ENCODE data around the gene CENPT.
A peak's percentile ranks its signal among the peaks of the same experiment; 100 is the strongest.

Gene CENPT

GRCh38 chr16:67833415-67834241 lies 13.9 kb downstream of the CENPT start:
- DNase-seq (ENCODE audit: low read depth), result peak; percentile 90
- TF ChIP-seq, protein P1, sequence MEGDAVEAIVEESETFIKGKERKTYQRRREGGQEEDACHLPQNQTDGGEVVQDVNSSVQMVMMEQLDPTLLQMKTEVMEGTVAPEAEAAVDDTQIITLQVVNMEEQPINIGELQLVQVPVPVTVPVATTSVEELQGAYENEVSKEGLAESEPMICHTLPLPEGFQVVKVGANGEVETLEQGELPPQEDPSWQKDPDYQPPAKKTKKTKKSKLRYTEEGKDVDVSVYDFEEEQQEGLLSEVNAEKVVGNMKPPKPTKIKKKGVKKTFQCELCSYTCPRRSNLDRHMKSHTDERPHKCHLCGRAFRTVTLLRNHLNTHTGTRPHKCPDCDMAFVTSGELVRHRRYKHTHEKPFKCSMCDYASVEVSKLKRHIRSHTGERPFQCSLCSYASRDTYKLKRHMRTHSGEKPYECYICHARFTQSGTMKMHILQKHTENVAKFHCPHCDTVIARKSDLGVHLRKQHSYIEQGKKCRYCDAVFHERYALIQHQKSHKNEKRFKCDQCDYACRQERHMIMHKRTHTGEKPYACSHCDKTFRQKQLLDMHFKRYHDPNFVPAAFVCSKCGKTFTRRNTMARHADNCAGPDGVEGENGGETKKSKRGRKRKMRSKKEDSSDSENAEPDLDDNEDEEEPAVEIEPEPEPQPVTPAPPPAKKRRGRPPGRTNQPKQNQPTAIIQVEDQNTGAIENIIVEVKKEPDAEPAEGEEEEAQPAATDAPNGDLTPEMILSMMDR (IDR thresholded peaks at IDR 0.05; ENCODE audit: low read length, missing control alignments), result no peak
- H3K4me3 ChIP-seq (replicated peaks; ENCODE audit: low read depth, low read length), result peak overlapping the region; percentile 79

DNA sequence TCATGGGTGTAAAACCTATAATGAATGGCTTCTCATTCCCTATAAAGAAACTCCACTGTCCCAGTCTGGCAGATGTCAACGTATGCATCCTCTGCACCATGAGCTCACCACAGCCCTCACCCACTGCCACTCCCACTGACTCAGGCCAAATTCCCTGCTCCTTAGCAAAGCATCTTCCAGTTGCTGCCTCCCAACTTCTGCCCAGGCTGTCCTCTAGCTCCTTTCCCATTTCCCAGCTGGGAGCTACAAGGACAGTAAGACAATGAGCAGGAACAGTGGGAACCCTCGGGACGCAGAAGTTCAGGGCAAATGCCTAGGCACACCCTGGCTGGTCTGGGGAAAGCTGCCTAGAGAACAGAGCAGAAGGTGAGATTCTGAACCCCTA lies 14.5 kb downstream of the CENPT start:
- H3K4me3 ChIP-seq (replicated peaks; ENCODE audit: low read depth, low read length), result peak overlapping the region; percentile 79
- TF ChIP-seq, protein P1 (IDR thresholded peaks at IDR 0.05; ENCODE audit: low read length, missing control alignments), result no peak
- DNase-seq (ENCODE audit: low read depth), result peak; percentile 41

- DNase-seq (ENCODE audit: low read depth), result no peak
- TF ChIP-seq, protein P1 (IDR thresholded peaks at IDR 0.05; ENCODE audit: low read length, missing control alignments), result no peak
- H3K4me3 ChIP-seq (replicated peaks; ENCODE audit: low read depth, low read length), result no peak overlapping the region
Observed at GRCh38 chr16:67828651-67829050, 18.8 kb downstream of the CENPT start.

GRCh38 chr16:67825906-67826305 lies 21.6 kb downstream of the CENPT start:
- no peak overlapping the region for H3K4me3 ChIP-seq (replicated peaks; ENCODE audit: low read depth, low read length)
- DNase-seq (ENCODE audit: low read depth), result no peak
- TF ChIP-seq, protein P1 (IDR thresholded peaks at IDR 0.05; ENCODE audit: low read length, missing control alignments), result no peak

GRCh38 chr16:67825119-67825518 lies 22.4 kb downstream of the CENPT start:
- DNase-seq (ENCODE audit: low read depth), result no peak
- TF ChIP-seq, protein P1 (IDR thresholded peaks at IDR 0.05; ENCODE audit: low read length, missing control alignments), result no peak
- H3K4me3 ChIP-seq (replicated peaks; ENCODE audit: low read depth, low read length), result no peak overlapping the region

DNA sequence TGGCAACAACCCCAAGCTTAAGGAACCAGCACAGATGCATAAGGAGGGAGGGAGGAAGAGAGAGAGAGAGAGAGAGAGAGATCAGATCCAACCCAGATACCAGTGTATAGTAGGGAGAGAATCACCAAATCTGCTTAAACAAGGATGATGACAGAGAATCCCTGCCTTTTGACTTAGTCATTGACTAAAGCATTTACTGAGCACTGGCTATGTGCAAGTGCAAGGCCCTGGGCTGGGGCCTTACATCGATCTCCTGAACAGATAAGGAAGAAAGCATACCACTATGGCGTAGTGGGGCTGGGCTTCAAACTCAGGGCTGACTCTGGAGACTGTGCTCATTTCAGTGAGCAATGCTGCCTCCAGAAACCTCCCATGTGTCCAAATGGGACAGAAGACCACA lies 25.0 kb downstream of the CENPT start:
- DNase-seq (ENCODE audit: low read depth), result no peak
- TF ChIP-seq, protein P1 (IDR thresholded peaks at IDR 0.05; ENCODE audit: low read length, missing control alignments), result no peak
- H3K4me3 ChIP-seq (replicated peaks; ENCODE audit: low read depth, low read length), result no peak overlapping the region
